Frontal cortex (tissue), 4 donors: ENCODE results near the gene IRF5. TPM values are rescaled to one million over a fixed set of nuclear protein-coding genes. Genes with fewer than 3 reads are reported as not detected.
"Not testable (repeated sequence)": the region's sequence is repeated elsewhere in the genome, so short reads cannot be mapped to it uniquely, and the experiment has no call there.

ENCODE experiments used
- DNase-seq, 2 donors: peaks; one replicate each; pipeline ENCODE4 v3.0.0; 2012; ENCODE audit warnings: low spot score in 2 of 2
- FAIRE-seq: peaks from 2 replicates; lab custom pipeline; 2012; peaks lifted over from hg19 to GRCh38; lab: Jason Lieb, UNC
- total RNA-seq: library from RNA; depleted of rRNA; stranded (reverse); fragments of >200 nt; gene quantifications from one replicate; pipeline ENCODE4 v1.2.3, GENCODE V29; 2014
- donor health status: control.
- donor health status: control.
- donor health status: control.

Gene IRF5
- total RNA-seq, 1 donor from 2014 or later: 1.2 TPM

DNA sequence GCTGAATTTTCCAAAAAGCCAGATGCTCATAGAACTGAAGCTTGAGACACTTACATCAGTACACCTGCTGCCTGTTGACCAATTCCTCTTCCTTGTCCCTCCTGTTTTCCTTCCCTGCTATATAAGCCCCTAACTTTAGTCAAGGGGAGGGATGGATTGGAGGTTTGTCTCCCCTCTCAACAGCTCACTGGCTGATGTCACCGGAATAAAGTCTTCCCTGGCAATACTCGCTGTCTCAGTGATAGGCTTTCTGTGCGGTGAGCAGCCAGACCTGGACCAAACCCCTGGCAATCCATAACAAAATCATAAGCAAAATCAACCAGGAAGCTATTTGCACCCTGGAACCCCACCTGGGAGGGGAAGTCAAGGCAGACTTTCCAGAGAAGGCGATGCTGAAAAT lies 929 bp upstream of the IRF5 start:
- no peak for FAIRE-seq
- DNase-seq: no peak

GRCh38 chr7:128937271-128937646 lies 468 bp upstream of the IRF5 start:
- no peak for DNase-seq
- no peak for FAIRE-seq

- FAIRE-seq (no peak), DNase-seq (no peak)
Observed at GRCh38 chr7:128938544-128939074, 882 bp downstream of the IRF5 start.

DNA sequence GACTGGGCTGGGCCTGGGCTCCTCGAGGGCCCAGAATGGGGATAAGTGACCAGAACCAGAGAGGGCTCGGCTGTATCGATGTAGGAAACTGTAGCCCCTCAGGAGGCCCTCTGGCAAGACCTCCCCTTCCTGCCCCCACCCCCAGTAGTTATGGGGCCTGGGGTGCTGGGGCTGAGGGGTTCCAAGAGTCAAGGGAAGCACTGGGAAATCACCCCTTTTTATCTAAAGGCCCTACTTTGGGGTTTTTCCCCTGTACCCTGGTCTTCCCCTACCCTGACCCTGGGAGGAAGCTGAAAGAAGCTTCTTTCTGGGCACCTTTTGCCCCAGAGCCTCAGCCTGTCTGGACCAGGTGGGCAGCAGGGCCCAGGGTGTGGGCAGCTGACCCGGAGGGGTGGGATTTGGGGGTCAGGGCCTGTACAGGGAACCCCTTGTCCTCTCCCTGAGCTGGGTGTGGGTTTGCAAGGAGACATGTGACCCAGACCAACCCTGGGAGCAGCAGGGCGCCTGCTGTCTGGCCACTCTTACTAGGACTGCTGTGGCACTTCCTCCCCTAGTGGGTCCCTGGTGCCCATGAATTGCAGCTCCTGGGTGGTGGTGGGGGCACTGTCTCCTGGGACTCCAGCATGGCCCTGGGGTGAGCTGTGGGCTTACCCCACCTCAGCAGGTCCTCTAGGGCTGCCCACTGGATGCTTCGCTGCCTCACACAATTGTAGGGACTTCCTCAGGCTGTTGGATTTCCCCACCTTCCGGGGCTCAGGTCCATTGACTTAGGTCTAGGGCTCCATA lies 1.5 kb downstream of the IRF5 start:
- no peak for FAIRE-seq
- DNase-seq: no peak

- FAIRE-seq (no peak), DNase-seq (no peak)
Observed at GRCh38 chr7:128939861-128940410, 2.2 kb downstream of the IRF5 start.

- DNase-seq: no peak
- no peak for FAIRE-seq
Observed at GRCh38 chr7:128940494-128941322, 3.0 kb downstream of the IRF5 start.

- FAIRE-seq: no peak
- no peak for DNase-seq
Observed at GRCh38 chr7:128941323-128941890, 3.7 kb downstream of the IRF5 start.

DNA sequence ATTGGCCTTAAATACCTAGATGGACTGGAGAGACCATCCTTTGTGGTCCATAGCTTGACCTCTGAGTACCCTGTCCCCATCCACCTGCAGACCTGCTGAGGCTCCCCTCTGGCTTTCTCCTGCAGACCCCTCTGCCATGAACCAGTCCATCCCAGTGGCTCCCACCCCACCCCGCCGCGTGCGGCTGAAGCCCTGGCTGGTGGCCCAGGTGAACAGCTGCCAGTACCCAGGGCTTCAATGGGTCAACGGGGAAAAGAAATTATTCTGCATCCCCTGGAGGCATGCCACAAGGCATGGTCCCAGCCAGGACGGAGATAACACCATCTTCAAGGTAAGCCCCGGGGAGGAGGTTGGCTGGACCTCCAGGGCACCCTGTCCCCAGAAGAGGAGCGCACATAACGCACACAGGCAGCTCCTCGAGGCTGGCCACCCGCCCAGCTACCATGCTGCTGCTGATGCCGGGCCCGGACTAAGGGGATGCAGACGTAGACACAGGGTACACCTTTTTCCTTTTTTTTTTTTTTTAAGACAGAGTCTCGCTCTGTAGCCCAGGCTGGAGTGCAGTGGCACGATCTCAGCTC lies 4.3 kb downstream of the IRF5 start:
- FAIRE-seq: no peak
- no peak for DNase-seq

GRCh38 chr7:128943251-128943650 lies 5.5 kb downstream of the IRF5 start:
- not testable (repeated sequence) for FAIRE-seq, DNase-seq

- no peak for DNase-seq
- no peak for FAIRE-seq
Observed at GRCh38 chr7:128944487-128945236, 6.9 kb downstream of the IRF5 start.

GRCh38 chr7:128945668-128946366 lies 8.1 kb downstream of the IRF5 start:
- FAIRE-seq: no peak
- DNase-seq: no peak

- no peak for FAIRE-seq
- DNase-seq: no peak
Observed at GRCh38 chr7:128946936-128947830, 9.5 kb downstream of the IRF5 start.

DNA sequence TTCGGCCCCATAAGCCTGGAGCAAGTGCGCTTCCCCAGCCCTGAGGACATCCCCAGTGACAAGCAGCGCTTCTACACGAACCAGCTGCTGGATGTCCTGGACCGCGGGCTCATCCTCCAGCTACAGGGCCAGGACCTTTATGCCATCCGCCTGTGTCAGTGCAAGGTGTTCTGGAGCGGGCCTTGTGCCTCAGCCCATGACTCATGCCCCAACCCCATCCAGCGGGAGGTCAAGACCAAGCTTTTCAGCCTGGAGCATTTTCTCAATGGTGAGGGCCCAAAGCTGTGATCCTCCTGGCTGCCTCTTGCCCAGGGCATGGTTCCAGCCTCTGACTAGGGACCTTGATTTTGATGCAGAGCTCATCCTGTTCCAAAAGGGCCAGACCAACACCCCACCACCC lies 10.1 kb downstream of the IRF5 start:
- no peak for FAIRE-seq
- DNase-seq: no peak

GRCh38 chr7:128948312-128948973 lies 10.7 kb downstream of the IRF5 start:
- no peak for FAIRE-seq
- no peak for DNase-seq

DNA sequence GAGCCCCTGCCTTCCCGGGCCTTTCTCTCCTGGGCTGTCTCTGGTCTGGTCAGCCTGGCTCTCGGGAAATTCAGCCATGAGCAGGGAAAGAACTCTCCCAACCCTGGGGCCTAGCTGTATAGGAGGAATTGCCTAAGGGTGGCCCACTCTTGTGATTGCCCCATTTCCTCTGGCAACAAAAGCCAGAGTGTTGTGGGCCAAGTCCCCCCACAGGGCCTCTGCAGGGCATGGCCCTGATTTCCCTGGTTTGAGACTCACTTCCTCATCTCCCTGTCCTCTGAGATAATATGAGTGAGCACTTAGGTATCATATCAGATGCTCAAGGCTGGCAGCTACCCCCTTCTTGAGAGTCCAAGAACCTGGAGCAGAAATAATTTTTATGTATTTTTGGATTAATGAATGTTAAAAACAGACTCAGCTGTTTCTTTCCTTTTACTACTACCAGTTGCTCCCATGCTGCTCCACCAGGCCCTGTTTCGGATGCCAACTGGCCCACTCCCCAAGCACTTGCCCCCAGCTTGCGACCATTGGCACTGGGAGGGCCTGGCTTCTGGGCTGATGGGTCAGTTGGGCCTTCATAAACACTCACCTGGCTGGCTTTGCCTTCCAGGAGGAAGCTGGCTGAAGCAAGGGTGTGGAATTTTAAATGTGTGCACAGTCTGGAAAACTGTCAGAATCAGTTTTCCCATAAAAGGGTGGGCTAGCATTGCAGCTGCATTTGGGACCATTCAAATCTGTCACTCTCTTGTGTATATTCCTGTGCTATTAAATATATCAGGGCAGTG lies 11.4 kb downstream of the IRF5 start:
- no peak for FAIRE-seq
- no peak for DNase-seq

DNA sequence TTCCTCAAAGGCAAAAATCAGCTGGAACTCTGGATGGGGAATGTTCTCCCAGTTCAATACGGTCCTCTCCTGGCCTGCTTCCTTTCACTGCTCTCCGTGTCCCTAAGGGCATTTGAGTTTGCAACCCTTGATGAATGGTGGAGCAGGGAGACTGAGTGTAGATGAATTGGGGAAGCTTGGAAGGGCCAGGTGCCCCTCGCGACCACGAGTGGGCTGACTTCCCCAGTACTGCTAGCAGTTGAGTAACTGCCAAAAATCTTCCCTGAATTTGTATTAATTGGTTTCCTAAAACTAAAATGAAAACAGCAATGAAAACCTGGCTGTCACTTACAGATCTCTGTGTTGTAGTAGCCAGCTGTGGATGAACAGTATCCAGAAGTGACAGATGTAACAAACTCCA lies 13.6 kb downstream of the IRF5 start:
- FAIRE-seq (no peak), DNase-seq (no peak)
